ENCODE data around the gene EFEMP2. TPM values are rescaled to one million over a fixed set of nuclear protein-coding genes. Genes with fewer than 3 reads are reported as not detected.
A peak's percentile ranks its signal among the peaks of the same experiment; 100 is the strongest.
"Not testable (repeated sequence)": the region's sequence is repeated elsewhere in the genome, so short reads cannot be mapped to it uniquely, and the experiment has no call there.

Gene EFEMP2
- polyA plus RNA-seq, 4 donors: 96.5 to 170 (median 123) TPM

DNA sequence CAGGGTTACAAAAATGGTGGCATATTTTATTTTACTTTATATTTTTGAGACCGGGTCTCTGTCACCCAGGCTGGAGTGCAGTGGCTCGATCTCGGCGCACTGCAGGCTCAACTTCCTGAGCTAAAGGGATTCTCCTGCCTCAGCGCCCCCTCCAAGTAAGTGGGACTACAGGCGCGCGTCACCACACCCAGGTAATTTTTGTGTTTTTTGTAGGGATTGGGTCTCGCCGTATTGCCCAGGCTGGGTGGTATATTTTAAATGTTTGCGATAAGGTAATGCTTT, 28.2 kb upstream of the EFEMP2 start:
- no peak for DNase-seq (ENCODE audit: low read depth in 4 of 4, low spot score in 2 of 4)

DNA sequence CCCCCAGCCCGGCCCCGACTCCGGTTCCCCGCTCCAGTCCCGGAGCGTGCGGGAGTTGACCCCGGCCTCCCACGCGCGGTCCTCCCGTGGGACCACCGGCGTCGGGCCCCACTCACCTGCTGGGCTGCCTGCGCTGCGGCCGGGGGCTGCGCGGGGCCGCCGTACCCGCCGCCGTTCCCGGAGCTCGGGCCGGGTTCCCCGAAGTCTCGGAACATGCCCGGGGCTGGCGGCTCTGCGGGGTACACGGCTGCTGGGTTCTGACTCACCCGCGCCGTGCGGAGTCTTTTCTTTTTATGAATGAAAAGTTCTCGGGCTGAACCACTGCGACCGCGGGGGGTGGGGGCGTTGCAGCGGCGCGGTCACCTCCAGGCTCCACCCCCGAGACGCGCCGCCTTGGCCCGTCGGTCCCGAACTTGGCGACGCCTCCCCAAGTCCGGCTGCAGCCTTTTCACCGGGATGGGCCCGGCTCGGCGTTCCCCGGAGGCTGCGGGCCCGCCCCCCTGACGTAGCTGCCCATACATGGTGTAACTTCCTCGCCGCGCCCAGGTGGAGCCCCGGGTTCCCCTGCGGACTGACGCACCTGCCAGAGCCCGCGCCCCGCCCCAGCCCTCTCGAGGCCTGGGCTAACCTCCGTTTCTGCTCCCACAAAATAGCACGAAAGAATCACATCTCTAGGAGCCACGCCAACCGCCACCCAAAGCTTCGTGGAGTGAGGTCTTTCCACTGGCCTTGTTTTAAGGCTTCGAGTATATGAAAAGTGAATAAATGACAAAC, 27.7 kb upstream of the EFEMP2 start, which contains the start of gene FOSL1:
Gene FOSL1 (minus strand): TSS at position 264 of the 774 bp plus-strand sequence. CDS start 49 bp downstream, at position 215.
- DNase-seq (ENCODE audit: low read depth in 4 of 4, low spot score in 2 of 4): peak in 1 of 4 donors; percentile 32

DNA sequence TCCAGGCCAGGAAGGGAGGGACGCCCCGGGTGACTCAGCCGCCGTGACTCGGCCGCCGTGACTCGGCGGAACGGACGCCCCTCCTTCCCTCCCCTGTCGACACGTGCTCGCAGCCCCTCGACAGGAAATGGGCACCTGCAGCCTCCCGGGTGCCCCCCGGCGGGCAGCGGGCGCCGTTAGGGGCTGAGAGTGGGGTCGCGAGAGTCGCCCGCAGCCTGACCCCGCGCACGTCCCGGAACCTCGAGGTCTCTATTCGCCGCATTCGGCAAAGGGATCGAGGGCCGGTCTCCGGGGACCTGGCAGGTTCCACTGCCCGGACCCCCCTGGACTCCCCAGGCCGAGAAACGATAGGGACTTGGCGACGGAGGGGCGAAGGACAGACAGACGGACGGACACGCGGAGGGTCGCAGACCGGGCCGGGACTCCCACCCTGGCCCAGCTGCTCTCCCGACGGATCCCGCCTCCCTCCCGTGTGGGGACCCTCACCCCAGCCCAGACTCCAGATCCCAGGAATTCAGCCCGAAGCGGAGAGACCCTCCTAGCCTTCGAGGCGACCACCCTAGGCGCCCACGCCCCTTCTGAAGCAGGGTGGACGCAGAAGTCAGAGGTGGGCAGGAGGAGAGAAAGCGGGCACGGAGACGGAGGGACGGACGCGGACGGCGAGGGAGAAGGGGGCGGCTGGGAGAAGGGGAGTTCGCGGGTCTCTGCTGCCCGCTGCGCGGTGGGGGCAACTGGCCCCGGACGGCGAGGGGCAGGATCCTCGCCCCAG, 26.9 kb upstream of the EFEMP2 start:
- no peak for DNase-seq (ENCODE audit: low read depth in 4 of 4, low spot score in 2 of 4)

DNA sequence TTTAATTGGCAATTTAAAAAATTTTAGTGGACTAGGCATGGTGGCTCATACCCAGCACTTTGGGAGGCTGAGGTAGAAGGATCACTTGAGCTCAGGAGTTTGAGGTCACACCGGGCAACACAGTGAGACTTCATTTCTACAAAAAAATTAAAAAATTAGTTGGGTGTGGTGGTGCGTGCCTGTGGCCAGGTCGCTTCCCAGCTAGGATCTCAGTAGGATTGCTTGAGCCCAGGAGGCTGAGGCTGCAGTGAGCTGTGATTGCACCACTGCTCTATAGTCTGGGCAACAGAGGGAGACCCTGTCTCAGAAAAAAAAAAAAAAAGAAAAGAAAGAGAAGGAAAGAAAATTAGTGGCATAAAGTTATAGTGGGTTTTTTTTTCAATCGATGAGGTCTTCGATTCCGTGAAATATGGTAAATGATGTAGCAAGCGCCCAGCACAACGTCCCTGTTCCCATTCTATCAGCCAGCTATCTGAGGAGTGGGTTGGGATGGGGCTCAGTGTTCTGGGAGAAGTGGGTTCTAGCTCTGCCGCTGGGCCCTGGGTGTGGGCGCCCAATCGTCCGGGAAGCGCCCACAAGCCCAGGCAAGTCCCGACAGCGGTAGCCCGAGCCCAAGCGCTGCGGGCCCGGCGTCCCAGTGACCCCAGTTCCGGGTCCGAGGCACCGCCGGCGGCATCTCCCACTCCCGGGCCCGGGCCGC, 26.2 kb upstream of the EFEMP2 start:
- DNase-seq (ENCODE audit: low read depth in 4 of 4, low spot score in 2 of 4): no peak

DNA sequence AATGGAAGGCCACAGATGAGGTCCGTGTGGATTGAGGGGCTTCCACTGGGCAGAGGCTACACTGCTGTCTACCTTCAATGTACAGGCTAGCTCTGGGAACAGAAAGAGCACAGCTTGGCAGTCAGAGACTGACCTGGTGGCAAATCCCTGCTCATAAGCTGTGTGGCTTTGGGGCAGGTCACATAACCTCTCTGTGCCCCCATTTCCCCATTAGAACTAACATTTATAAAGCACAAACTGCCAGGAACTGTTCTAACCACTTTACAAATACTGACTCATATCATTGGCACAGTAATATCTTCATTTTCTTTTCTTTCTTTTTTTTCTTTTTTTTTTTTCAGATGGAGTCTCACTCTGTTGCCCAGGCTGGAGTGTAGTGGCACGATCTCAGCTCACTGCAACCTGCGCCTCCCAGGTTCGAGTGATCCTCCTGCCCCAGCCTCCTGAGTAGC, 24.4 kb upstream of the EFEMP2 start:
- no peak for DNase-seq (ENCODE audit: low read depth in 4 of 4, low spot score in 2 of 4)

DNA sequence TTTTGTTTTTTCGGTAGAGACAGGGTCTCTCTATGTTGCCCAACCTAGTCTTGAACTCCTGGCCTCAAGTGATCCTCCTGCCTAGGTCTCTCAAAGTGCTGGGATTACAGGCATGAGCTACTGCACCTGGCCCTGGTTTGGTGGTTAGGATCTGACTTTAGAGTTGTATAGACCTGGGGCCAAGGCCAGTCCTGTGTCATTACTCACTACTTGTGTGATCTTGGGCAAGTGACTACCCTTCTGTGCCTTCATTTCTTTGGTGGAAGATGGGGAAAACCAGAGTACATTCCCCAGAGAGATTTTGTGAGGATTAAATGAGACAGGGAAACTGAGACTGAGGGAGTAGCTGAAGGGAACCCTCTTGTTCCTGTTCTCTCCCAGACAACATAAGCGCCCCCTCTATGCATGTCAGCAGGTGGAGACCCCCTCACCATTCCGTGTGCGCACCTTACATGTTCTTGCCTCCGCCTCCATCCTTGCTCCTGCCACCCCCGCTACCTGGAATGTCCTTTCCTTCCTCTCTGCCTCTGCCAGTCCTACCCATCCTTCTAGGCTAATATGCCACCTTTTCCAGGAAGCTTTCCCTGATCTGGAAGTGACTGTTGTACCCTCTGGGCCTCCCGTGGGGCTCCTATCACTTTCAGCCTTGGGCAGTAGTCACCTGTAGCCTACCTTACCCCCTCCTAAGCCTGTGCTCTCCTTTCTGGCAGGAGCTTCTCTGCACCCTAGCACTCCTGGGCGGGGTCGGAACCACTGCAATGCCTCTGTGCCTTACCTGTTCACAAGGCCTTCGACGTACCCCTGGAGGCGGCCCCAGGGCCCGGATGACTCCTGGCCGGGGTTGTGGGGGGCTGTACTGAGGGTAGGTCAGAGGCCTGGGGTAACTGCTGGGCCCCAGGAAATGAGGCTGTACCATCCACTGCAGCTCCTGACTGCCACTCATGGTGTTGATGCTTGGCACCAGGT, 23.7 kb upstream of the EFEMP2 start:
- no peak for DNase-seq (ENCODE audit: low read depth in 4 of 4, low spot score in 2 of 4)

DNA sequence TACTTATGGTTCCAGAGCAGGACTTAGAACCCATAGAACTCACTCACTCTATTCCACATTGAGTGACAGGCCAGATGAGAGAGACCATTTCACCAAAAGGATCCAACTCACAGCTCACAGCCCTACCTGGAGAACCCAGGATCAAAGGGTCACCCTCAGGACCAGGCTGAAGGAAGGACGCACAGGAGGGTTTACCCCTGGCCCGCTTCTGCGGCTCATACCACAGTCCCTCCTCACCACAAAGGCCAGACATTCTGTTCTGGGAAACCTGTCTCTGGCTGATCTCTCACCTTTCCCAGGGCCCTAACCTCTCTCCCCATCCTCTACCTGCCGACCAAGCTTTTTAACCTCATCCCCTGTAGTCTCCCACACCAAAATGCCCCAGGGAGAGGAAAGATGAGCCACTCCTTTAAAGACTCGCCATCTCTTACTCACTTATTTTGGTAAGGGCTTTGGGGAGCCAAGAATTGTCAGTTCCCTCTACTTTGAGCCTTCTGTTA, 22.9 kb upstream of the EFEMP2 start:
- DNase-seq (ENCODE audit: low read depth in 4 of 4, low spot score in 2 of 4): no peak

DNA sequence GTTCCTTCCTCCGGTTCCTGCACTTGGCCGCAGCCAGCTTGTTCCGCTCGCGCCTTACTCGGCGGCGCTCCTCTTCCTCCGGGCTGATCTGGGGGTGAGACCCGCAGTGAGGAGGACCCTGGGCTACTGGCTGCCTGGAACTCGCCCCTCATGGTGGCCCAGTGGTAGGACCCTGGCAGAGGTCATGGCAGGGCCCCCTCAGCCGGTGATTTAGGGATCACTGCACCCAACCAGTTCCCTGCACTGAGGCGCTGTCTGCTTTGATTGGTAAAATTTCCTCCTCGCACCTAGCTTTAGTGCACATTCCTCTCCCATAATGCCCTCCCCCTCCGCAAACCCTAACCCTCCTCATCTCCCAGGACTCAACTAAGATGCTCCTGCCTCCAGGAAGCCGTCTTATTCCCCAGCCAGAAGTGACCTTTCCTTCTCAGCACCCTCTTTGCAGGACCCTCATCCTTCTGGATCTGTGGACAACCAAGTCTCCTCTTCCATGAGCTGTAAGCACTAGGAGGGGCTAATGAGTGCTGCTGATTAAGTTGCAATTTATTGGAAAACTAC, 21.5 kb upstream of the EFEMP2 start:
- no peak for DNase-seq (ENCODE audit: low read depth in 4 of 4, low spot score in 2 of 4)

DNA sequence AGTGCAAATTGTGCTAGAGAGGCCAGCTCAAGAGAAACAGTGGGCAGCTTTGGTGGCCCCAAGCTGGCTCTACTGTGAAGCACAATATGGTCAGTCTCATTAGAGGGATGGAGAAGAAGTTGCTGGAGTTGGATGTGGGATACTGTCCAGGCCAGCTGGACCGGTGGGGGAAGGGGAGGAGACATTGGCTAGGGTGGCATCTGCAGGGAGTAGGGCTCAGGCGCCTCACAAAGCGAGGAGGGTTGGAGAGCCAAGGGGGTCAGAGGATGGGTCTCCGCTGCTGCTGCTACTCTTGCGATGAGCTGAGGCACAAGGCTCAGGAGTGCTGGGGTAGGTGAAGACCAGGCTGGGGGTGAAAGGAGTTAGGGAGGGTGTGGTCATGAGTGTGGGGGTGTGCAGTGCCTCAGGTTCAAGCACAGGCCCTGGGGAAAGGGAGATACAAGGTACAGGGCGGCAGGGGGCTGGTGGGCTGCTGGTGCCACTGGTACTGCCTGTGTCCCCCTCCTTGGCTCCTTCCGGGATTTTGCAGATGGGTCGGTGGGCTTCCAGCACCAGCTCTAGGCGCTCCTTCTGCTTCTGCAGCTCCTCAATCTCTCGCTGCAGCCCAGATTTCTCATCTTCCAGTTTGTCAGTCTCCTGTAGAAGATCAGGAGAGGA, 20.2 kb upstream of the EFEMP2 start:
- DNase-seq (ENCODE audit: low read depth in 4 of 4, low spot score in 2 of 4): no peak

DNA sequence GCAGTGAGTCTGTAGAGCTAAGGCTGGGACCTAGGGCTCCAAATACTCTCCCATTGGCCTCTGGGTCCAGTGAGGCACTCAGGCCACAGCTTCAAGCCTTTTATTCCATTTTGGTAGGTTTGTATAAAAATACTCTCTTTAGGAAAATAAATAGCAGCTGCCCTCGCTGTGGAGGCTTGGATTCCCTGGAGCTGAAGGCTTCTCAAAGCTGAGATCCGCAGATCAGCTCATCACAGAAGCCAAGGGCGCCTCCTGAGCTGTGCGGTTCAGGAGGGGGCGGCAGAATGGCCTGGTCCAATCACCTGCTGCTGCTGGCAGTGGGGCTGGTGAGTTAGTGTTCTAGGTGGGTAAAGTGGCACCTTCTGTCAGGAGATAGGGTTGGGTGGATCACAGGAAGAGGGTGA, 19.5 kb upstream of the EFEMP2 start:
- not testable (repeated sequence) for DNase-seq (ENCODE audit: low read depth in 4 of 4, low spot score in 2 of 4)

DNA sequence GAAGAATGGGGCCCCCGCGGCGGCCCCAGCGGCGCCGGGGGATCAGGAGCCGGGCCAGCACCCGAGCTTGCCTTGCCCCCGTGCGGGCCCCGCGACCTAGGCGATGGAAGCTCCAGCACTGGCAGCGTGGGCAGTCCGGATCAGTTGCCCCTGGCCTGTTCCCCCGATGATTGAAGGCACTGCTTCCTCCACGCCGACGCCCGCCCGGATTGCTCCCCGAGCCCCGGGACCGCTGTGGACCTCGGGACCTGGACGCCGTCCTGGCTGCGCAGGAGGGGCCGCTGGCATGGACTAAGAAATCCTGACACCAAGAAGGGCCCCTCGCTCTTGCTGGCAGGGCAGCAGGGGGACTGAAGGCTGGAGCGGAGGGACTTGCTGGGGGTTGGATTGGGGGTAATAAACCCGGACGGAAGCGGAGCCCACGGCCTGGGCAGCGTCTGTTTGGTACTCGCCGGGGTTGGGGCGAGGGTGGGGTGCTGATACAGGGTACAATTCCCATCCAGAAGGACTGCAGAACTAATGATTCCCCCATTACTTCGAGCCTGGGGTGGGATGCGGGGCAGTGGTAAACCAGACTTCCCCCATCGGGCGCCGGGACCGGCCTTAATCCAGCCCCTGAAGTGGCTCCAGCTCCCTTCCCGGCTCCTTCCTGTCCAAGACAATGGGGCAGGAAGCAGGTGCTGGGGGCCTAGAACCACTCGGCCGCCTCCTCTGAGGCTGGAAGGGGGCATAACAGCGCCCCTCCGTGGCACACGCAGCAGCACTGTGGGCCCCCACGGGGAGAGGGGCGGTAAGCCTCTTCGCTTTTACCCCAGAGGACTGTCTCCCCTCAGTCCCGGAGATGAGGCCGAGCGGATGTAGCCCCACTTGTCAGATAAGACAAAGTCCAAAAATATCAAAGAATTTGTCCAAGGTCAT, 18.9 kb upstream of the EFEMP2 start:
- DNase-seq (ENCODE audit: low read depth in 4 of 4, low spot score in 2 of 4): no peak

DNA sequence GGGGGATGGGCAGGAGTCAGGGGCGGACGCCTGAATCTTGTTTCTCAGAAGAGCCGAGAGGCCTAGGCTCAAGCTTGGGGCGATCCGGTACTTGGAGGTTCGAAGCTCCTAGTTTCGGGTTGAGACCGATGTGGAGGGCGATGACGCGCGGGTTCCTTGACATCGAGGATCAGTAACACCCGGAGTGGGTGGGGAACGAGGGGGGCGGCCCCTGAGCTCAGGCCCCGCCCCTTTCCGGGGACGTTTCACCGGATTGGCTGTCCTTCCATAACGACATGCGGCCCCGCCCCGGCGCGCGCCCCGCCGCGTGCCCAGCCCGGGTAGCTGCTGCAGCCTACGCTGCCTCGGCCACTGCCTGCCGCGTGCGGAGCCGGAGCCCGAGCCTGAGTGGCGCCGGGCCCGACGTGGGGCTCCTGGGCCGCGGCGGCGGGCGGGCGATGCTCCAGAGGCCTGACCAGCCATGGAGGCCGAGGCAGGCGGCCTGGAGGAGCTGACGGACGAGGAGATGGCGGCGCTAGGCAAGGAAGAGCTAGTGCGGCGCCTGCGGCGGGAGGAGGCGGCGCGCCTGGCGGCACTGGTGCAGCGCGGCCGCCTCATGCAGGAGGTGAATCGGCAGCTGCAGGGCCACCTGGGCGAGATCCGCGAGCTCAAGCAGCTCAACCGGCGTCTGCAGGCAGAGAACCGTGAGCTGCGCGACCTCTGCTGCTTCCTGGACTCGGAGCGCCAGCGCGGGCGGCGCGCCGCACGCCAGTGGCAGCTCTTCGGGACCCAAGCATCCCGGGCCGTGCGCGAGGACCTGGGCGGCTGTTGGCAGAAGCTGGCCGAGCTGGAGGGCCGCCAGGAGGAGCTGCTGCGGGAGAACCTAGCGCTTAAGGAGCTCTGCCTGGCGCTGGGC, 18.0 kb upstream of the EFEMP2 start, which contains the start of gene CCDC85B:
Gene CCDC85B (plus strand): TSS at position 350 of the 895 bp plus-strand sequence. CDS start 111 bp downstream, at position 461.
- DNase-seq (ENCODE audit: low read depth in 4 of 4, low spot score in 2 of 4): peak; percentile 79 to 93 (median 91)

DNA sequence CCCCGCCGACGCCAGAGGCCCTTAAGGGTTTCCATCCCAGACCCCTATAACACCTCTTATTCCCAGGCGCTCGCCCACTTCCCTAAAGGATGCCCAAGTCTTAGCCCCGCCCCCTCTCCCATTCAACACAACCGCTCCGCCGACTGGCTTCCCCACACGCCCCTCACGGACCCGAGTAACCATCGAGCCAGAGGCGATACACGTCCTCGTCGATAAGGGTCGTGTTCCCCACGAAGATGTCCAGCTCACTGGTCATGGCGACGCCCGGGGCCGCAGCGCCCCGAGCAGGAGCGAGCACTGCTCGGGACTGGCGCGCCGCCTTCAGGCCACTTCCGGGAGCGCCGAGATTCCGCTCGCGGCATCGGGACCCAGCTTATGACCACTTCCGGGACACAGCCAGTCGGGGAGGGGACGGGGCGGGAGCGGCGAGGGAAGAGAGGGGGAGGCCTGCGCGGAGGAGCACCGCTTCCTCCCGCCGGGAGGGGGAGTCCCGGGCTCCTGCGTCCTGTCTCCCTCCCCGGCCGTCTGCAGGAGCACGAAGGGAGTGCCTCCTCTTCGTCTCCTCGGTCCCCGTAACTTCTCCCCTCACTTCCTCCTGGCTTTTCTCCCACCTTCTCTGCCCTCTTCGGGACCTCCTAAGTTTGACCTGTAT, 15.7 kb upstream of the EFEMP2 start, which contains the start of gene FIBP:
Gene FIBP (minus strand): TSS at position 309 of the 652 bp plus-strand sequence. CDS start 53 bp downstream, at position 256.
- peak; percentile 86 to 94 (median 92) for DNase-seq (ENCODE audit: low read depth in 4 of 4, low spot score in 2 of 4)

DNA sequence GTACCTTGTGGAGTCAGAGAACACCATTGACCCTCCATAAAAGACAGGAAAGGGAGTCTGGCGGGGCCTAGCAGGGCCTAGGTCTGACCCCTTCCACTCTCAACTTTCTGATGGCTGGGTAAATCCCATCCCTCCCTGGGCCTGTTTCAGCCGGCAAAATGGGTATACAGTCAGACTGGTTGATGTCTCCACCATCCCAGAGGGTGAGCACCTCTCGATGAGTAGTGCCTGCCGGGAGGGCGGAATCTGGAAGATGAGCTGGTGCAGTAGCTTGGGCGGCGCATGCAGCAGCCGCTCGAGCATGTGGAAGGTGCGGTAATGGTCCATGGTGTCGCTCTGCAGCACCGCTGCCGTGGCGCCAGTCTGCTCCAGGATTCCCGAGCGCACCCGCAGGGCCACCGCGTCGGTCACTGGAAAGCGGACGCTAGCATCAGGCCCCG, 15.1 kb upstream of the EFEMP2 start:
- DNase-seq (ENCODE audit: low read depth in 4 of 4, low spot score in 2 of 4): no peak

DNA sequence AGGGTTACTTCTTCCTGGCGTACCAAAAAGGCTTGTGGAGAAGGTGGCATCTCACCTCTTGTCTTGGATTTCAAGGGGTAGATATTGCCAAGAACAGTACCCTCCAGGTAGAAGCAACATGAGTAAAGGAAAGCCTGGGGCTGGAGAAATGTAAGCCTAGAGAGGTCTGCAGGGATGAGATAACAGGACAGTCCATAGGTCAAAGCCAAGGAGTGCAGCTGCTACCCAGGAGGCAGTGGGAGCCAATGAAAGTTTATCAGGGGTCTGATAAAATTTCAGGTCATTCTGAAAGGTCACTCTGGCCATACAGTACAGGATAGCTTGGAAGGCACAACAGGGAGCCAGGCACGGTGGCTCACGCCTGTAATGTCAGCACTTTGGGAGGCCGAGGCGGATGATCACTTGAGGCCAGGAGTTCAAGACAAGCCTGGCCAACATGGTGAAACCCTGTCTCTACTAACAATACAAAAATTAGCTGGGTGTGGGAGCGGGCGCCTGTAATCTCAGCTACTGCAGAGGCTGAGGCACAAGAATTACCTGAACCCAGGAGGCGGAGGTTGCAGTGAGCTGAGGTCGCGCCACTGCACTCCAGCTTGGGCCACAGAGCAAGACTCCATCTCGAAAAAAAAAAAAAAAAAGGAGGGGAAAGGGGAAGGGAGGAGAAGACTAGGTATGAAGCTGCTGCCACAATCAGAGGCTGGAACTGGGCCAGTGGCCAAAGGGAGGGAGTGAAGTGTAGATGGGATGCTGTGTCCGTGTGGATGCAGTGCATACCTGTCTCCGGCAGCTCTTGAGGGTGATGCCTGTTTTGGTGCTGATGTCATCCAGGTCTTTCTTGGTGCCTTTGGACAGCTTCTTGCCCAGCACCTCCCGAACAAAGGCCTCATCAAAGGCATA, 14.5 kb upstream of the EFEMP2 start:
- DNase-seq (ENCODE audit: low read depth in 4 of 4, low spot score in 2 of 4): no peak

All from left renal cortex interstitium (tissue), 4 donors.